Aorta (tissue), 5 donors: ENCODE measurements around the gene ZC3H7B. TPM values are rescaled to one million over a fixed set of nuclear protein-coding genes. Genes with fewer than 3 reads are reported as not detected.

Experiments used
- ATAC-seq: fragments of 200-7000 bp; cut with Tn5 transposase; one replicate; pipeline ENCODE4 v1.9.1; 2022; ENCODE audit warnings: moderate library complexity; ENCODE audit not compliant: low FRiP score
- DNase-seq, 2 donors: peaks; one replicate each; pipeline ENCODE4 v3.0.0-alpha.2; 2020
- H3K27ac ChIP-seq, 2 donors: one replicate each; pipeline ENCODE4 v1.5.1; 2013; ENCODE audit warnings: low read length in 2 of 2, mild to moderate bottlenecking in 2 of 2, moderate library complexity in 2 of 2, control low read depth in 1 of 2, inconsistent platforms in 1 of 2, low read depth in 1 of 2
- H3K27me3 ChIP-seq, 2 donors: one replicate each; pipeline ENCODE4 v1.6.1; 2013; ENCODE audit warnings: control low read depth in 1 of 2, low read length in 1 of 2, mild to moderate bottlenecking in 1 of 2, moderate library complexity in 1 of 2; ENCODE audit not compliant: insufficient read depth in 2 of 2, control insufficient read depth in 1 of 2
- H3K36me3 ChIP-seq, 2 donors: one replicate each; pipeline ENCODE4 v1.6.1; 2013; ENCODE audit warnings: control low read depth in 1 of 2, low read length in 1 of 2, mild to moderate bottlenecking in 1 of 2; ENCODE audit not compliant: insufficient read depth in 2 of 2, control insufficient read depth in 1 of 2
- H3K4me1 ChIP-seq, 2 donors: one replicate each; pipeline ENCODE4 v1.6.1; 2013; ENCODE audit warnings: low read length in 2 of 2, control low read depth in 1 of 2, mild to moderate bottlenecking in 1 of 2, moderate library complexity in 1 of 2; ENCODE audit not compliant: insufficient read depth in 2 of 2, control insufficient read depth in 1 of 2
- H3K4me3 ChIP-seq, 2 donors: one replicate each; pipeline ENCODE4 v1.5.1; 2013; ENCODE audit warnings: low read length in 2 of 2, control low read depth in 1 of 2, mild to moderate bottlenecking in 1 of 2
- H3K9me3 ChIP-seq: one replicate; pipeline ENCODE4 v1.6.1; 2013; ENCODE audit warnings: mild to moderate bottlenecking, low read length; ENCODE audit not compliant: control insufficient read depth
- WGBS, 2 donors: extraction: QIAGEN DNeasy Blood & Tissue Kit; methylation state at CpG; one replicate each; pipeline ENCODE4 v1.1.7; 2013; 5-methylcytosine and 5-hydroxymethylcytosine counted together
- intact Hi-C, 2 donors: fragments of 100-400 bp; cut with DNase I; formaldehyde crosslinking; loops; one replicate each; pipeline versions ENCODE4 v1.14.2 to v1.15.0; 2022
- polyA plus RNA-seq, 2 donors: library from polyadenylated mRNA; stranded (reverse); fragments of 200-250 nt; gene quantifications; one replicate each; pipeline ENCODE4 v1.2.3, GENCODE V29; 2013
- total RNA-seq, 2 donors: library from RNA; stranded (reverse); fragmentation: NEBNext Ultra II Directional; extraction: Animal tissue kit (Norgen Biotek cat#: 25700); gene quantifications; one replicate each; pipeline ENCODE4 v1.2.1, GENCODE V29; 2021
- donor health status: healthy with polysubstance abuse.
- donor health status: Bipolar disorder and iron deficiency.
- donor health status: DM: no; HTN: no; CAD: no.
- donor health status: DM: no; HTN: no; CAD: no.
- donor health status: DM: yes; HTN: yes; CAD: no.

ZC3H7B gene
- total and polyA plus RNA-seq, 4 donors = 14.8 to 50.0 (median 29.2) TPM

GRCh38 chr22:41332217-41332939, 31.1 kb downstream of the ZC3H7B start:
- Histone ChIP-seq H3K4me3 (no peak overlapping the region), H3K27me3 (no peaks in the 10 kb centered on the region), H3K27ac (no peak overlapping the region), H3K36me3 (peaks cover 0 to 9% of the 10 kb centered on the region in 2 donors), H3K4me1 (no peaks in the 10 kb centered on the region), H3K9me3 (no peaks in the 10 kb centered on the region)
- whole genome bisulfite sequencing, 2 donors = 87 to 89% methylated on average over 15 of the region's 15 CpGs
- DNase-seq = no peak
- no peak for ATAC-seq
- intact Hi-C loops = no loop called here

DNA sequence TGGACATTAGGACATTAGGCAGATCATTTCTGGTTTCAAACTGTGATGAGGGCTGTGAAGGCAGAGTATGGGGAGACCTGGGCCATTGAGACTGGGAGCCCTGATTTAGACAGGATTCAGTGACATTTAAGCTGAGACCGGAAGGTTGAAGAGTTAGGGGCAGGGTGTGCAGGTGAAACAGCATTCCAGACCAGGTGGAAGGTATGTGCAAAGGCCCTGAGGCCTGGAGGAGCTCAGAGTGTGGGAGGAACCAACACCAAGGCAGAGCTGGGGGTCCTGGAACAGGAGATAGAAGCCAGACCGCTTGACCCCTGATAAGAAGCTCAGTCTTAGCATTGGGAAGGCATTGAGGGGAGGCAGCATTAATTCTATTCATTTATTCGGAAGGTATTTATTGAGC, 32.5 kb downstream of the ZC3H7B start:
- intact Hi-C loops = no loop called here

DNA sequence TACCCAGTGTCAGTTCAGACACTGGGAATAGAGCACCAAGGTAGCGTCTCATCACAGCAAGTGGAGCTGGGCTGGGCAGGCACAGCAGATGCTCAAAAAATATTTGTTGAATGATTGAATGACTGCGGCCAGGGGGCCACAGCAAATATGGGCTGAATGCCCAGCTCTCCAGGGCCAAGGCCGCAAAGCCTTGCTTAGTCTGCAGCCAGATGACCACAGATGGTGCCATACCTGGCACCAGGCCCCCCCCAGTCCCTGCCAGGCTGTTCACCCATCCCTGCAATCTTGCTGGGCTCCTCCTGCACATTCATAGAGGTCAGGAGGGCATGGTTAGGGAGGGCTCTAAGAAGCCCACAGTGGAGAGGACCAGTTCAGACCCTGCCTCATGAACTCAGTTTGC, 32.9 kb downstream of the ZC3H7B start:
- Histone ChIP-seq H3K4me1 (no peaks in the 10 kb centered on the region), H3K27ac (no peak overlapping the region), H3K4me3 (no peak overlapping the region), H3K9me3 (no peaks in the 10 kb centered on the region), H3K27me3 (no peaks in the 10 kb centered on the region), H3K36me3 (peaks cover 0 to 10% of the 10 kb centered on the region in 2 donors)
- DNase-seq = no peak
- 52 to 60% methylated on average over 3 of the region's 3 CpGs for WGBS, 2 donors
- intact Hi-C loops = no loop called here
- no peak for ATAC-seq

More for the DNA sequence above, 32.5 kb downstream of the ZC3H7B start:
- Histone ChIP-seq H3K27me3 (no peaks in the 10 kb centered on the region), H3K4me1 (no peaks in the 10 kb centered on the region), H3K27ac (no peak overlapping the region), H3K36me3 (peaks cover 0 to 7% of the 10 kb centered on the region in 2 donors), H3K9me3 (no peaks in the 10 kb centered on the region), H3K4me3 (no peak overlapping the region)
- DNase-seq = no peak
- 94 to 96% methylated on average over 3 of the region's 3 CpGs for WGBS, 2 donors
- no peak for ATAC-seq

GRCh38 chr22:41334951-41335635, 33.8 kb downstream of the ZC3H7B start:
- peaks cover 0 to 8% of the 10 kb centered on the region in 2 donors for H3K36me3 ChIP-seq
- DNase-seq = no peak
- no peak overlapping the region for H3K4me3 ChIP-seq
- no peaks in the 10 kb centered on the region for H3K27me3 ChIP-seq
- no peak overlapping the region for H3K27ac ChIP-seq
- H3K4me1 ChIP-seq = no peaks in the 10 kb centered on the region
- ATAC-seq = no peak
- intact Hi-C loops = no loop called here
- WGBS, 2 donors = 93 to 95% methylated on average over 11 of the region's 11 CpGs
- no peaks in the 10 kb centered on the region for H3K9me3 ChIP-seq

DNA sequence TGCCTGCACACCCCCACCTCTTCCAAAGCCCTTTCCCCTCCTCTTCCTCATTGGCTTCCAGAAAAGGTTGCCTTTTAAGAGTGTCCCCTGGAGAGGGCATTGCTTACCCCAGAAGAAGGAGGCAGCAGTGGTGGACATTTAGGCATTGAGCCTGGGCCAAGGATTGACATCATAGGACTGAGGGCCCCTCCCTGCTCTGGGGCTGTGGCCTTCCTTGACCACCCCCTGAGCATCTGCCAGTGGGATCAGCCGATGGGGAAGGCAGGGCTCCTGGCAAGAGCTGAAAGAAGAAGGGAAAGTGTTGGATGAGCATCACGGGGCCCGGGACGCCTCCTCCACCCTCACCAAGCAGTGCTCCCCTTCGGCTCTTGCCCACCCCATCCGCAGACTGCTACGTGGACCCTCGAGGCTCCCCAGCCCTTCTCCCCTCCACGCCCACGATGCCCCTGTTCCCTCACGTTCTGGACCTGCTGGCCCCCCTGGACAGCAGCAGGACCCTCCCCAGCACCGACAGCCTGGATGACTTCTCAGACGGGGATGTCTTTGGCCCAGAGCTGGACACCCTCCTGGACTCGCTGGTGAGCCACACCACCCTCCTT, 37.4 kb downstream of the ZC3H7B start:
- WGBS, 2 donors = 86 to 87% methylated on average over 14 of the region's 14 CpGs
- H3K27me3 ChIP-seq = no peaks in the 10 kb centered on the region
- no peaks in the 10 kb centered on the region for H3K4me1 ChIP-seq
- no peak for DNase-seq
- H3K9me3 ChIP-seq = no peaks in the 10 kb centered on the region
- no peak for ATAC-seq
- no peak overlapping the region for H3K4me3 ChIP-seq
- H3K27ac ChIP-seq = no peak overlapping the region
- intact Hi-C loops = no loop called here
- H3K36me3 ChIP-seq = peaks cover 0 to 4% of the 10 kb centered on the region in 2 donors

DNA sequence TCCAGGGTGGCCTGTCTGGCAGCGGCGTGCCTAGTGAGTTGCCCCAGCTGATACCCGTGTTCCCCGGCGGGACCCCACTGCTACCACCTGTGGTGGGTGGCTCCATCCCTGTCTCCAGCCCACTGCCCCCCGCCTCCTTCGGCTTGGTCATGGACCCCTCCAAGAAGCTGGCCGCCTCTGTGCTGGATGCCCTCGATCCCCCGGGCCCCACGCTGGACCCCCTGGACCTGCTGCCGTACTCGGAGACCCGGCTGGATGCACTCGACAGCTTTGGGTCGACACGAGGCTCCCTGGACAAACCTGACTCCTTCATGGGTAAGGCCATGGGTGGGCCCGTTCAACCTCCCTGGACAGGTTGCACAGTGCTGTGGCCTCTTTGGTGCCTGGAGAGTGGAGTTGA, 38.5 kb downstream of the ZC3H7B start:
- peaks cover 2 to 4% of the 10 kb centered on the region in 2 donors for H3K36me3 ChIP-seq
- WGBS, 2 donors = 95 to 96% methylated on average over 18 of the region's 18 CpGs
- DNase-seq = no peak

DNA sequence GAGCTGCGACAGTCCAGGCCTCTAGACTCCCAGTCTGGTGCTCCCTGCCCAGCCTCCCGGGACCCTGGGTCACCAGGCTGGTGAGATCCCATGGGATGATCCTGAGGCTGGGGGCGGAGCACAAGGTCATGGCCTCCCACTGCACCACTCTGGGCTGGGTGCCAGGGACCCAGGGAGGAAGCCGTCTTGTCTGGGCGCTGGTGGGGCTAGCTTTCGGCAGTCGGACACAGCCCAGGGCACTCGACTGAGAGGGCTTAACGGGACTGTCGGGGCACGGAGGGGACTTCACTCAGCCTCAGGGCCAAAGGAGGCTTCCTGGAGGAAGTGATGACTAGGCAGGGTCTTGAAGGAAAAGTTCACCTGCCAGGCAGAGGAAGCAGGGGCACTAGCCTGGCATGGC, 39.0 kb downstream of the ZC3H7B start:
- H3K36me3 ChIP-seq = peaks cover 2 to 4% of the 10 kb centered on the region in 2 donors
- no peaks in the 10 kb centered on the region for H3K9me3 ChIP-seq
- WGBS, 2 donors = 72 to 74% methylated on average over 11 of the region's 11 CpGs
- ATAC-seq (no peak), DNase-seq (no peak)
- no peak overlapping the region for H3K27ac ChIP-seq
- intact Hi-C loops = no loop called here
- H3K27me3 ChIP-seq = no peaks in the 10 kb centered on the region
- H3K4me3 ChIP-seq = no peak overlapping the region
- no peaks in the 10 kb centered on the region for H3K4me1 ChIP-seq

More for the DNA sequence above, 38.5 kb downstream of the ZC3H7B start:
- intact Hi-C loops = no loop called here
- no peaks in the 10 kb centered on the region for H3K4me1 ChIP-seq
- H3K27me3 ChIP-seq = no peaks in the 10 kb centered on the region
- no peak overlapping the region for H3K27ac ChIP-seq
- no peak for ATAC-seq
- no peak overlapping the region for H3K4me3 ChIP-seq
- no peaks in the 10 kb centered on the region for H3K9me3 ChIP-seq

GRCh38 chr22:41341012-41341411, 39.7 kb downstream of the ZC3H7B start:
- Histone ChIP-seq H3K36me3 (peaks cover 2 to 4% of the 10 kb centered on the region in 2 donors), H3K27me3 (no peaks in the 10 kb centered on the region), H3K4me1 (no peaks in the 10 kb centered on the region), H3K27ac (no peak overlapping the region), H3K9me3 (no peaks in the 10 kb centered on the region), H3K4me3 (no peak overlapping the region)
- DNase-seq = no peak
- WGBS, 2 donors = 89 to 93% methylated on average over 8 of the region's 8 CpGs
- intact Hi-C loops = no loop called here
- no peak for ATAC-seq
